Stimulated activated CD8-positive, alpha-beta memory T cell treated with anti-CD3 and anti-CD28 coated beads, Interleukin-15, amount 100 ng/mL, for 1 hour (primary cell): ENCODE results near the gene LIF.
"Not testable (repeated sequence)": the region's sequence is repeated elsewhere in the genome, so short reads cannot be mapped to it uniquely, and the experiment has no call there.

Source experiments
- DNase-seq: peaks from one replicate; pipeline ENCODE4 v3.0.0-alpha.2; 2020; ENCODE audit warnings: low read depth

The LIF gene

DNA sequence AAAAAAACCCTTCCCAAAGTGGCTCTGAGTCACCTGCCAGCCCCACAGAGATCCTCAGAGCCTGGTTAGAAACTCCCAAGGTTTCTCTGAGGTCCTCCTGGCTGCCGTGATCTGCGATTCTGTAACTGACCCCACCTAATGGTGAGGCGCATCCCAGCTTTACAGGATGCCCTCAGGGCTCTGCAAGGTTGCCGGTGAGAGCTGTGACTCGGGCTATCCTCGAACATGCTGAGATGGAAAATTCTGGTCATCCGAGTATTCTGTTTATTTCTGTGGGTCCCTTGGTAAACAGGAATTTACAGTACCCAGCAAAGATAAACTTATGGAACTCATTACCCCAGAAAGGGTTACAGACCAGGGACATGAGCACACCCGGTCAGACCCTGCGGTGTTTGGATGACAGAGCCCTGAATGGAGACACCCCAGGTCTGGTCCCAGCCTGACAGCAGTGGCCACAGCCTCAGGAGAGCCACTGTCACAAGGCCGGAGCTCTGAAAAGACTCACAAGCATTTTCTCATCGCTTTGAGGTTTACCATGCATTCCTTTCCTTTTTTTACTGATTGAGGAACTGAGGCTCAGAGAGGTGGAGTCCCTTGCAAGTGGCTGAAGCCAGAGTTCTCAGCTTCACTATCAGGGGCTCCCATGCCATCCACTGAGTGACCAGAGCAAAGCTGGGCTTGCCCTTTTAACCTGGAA lies 22.2 kb downstream of the LIF start:
- no peak for DNase-seq

- DNase-seq = no peak
Measured at GRCh38 chr22:30223303-30223702, 23.3 kb downstream of the LIF start.

DNA sequence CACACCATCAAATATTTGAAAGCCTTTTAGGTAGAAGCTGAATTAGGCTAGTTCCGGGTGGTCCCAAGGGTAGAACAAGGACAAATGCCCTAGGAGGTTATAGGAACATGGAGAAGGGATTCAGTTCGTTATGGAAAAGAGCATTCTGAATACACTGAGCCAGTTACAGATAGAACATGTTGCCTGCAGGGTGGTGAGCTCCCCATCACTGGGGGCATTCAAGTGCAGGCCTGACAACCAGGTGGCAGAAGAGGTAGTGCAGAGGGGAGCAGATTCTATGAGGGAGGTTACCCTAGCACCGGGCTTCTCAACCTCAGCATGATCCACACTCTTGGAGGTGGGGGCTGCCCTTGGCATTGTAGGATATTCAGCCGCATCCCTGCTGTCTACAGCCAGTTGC lies 24.2 kb downstream of the LIF start:
- no peak for DNase-seq

GRCh38 chr22:30221121-30221992 lies 25.2 kb downstream of the LIF start:
- DNase-seq = peak; percentile 28

GRCh38 chr22:30220338-30221012 lies 26.1 kb downstream of the LIF start:
- no peak for DNase-seq

- no peak for DNase-seq
Measured at GRCh38 chr22:30219668-30220278, 26.8 kb downstream of the LIF start.

GRCh38 chr22:30219049-30219654 lies 27.4 kb downstream of the LIF start:
- DNase-seq = no peak

DNA sequence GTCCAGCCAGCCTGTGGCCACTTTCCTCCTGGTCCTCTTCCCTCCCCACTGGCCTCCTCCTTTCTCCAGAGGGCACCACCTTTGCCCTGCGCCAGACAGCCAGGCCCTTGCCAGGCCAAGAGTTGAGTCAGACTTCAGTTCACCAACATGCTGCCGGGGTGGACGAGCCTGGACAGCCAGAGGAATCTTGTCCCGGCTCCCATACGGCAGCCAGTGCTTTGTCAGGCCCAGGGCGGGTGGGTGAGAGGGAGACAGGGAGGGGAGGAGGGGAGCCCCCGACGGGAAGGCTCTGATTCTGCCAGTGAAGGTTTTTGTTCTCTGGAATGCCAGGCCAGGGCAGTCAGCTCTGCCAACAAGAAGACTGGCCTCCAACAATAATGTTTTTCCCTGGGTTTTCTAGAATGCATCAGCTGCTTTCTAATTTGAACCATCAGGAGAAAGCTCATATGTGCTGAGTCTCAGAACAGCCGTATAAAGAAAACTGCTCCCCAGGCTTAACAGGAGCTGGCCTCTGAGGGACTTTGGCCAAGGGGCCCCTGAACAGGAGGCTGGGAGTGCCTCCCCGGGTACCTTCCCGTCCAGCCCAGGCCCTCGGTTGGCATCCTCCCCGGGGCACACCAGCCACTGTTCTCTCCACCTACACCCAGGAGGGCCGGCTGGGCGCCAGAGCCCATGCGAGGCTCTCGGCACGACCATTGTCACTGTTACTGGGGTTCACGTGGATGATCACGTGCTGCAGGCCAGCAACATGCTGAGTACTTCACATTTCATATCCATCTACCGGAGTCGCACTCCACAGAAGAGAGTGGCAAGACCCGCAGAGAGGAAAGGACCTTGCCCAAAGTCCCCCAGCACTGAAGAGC lies 28.6 kb downstream of the LIF start:
- DNase-seq = no peak

GRCh38 chr22:30216710-30217109 lies 29.8 kb downstream of the LIF start:
- DNase-seq = no peak

GRCh38 chr22:30216272-30216671 lies 30.3 kb downstream of the LIF start:
- DNase-seq = not testable (repeated sequence)

- no peak for DNase-seq
Measured at GRCh38 chr22:30214703-30215407, 31.7 kb downstream of the LIF start.

- DNase-seq = no peak
Measured at GRCh38 chr22:30212996-30213441, 33.5 kb downstream of the LIF start.

DNA sequence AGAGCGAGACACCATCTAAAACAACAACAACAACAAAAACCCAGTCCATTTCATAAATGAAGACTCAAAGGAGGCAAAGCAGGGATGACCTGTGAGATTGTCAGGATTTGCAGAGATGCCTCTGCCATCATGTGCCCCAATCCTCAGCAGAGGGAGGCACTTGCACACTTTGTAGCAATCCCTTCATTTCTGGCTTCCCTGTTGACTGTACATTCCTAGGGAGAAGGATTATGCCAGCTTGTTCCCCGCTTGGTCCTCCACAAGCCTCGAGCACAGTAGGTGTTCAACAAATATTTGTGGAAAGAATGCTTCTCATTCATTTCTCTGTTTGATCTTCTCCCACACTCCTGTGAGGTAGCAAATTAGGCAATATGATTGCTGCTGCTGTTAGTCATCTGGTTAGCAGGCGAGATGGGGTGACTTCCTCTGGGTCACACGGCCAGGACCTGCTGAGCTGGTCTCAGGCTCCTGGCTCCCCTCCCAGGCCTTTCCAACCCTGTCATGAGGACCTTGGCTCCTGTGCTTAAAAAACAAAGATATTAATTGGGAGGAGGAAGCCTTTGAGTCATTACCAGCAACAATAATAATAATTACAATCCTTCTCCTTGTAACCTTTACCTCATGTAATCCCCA lies 34.1 kb downstream of the LIF start:
- no peak for DNase-seq

GRCh38 chr22:30211124-30211820 lies 35.3 kb downstream of the LIF start:
- DNase-seq = no peak

GRCh38 chr22:30210235-30210909 lies 36.2 kb downstream of the LIF start:
- DNase-seq = no peak

- DNase-seq = no peak
Measured at GRCh38 chr22:30209642-30210041, 36.9 kb downstream of the LIF start.

DNA sequence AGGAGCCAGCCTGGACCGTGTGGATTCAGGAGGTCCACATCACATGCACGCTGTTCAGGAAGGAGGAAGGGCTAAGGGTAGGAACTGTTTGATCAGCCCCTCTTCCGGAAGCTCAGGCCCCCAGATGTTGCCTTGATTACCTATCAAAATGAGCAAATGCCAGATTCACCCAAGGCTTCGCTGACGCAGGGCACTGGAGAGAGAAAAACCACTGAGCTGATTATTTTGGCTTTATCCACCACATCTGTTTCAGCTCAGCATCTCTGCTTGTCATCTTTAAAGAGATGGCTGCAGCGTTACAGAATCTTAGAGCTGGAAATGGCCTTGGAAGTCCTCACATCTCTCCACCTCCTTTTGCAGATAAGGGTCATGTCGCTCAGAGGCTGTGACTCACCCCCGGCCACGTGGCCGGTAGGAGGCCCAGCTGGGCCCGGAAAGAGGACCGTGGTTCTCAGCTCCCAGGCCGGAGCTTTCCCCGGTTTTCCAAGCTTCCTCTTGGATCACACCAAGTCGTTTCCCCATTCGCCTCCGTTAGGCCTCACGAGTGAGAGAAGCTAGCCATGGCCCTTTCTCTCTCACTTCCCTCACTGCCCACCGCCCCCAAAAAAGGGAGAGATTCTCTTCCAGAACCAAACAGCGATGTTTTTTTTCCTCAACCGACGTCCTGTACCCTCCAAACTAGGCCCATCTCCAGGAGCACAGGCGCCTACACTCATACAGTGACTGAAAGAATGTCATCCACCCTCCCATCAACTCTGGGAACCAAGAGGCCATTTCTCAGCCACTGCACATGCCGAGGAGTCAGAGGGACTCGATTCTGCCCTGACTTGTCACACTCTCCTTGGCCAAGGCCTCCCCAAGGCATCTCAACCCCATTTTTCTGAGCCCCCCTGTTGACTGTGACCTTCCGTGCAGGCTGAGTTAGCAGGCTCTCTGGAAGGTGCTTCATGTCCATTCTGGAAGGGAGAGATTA lies 37.6 kb downstream of the LIF start:
- no peak for DNase-seq
